Heart right ventricle (tissue), 16 donors: Measurements from ENCODE around the gene PRDM11. TPM values are rescaled to one million over a fixed set of nuclear protein-coding genes. Genes with fewer than 3 reads are reported as not detected.

ENCODE experiments used
- ATAC-seq, 8 donors: fragments of 200-7000 bp; cut with Tn5 transposase; one replicate each; pipeline ENCODE4 v1.9.1; 2020; ENCODE audit warnings: mild to moderate bottlenecking in 8 of 8, moderate library complexity in 8 of 8, moderate number of reproducible peaks in 1 of 8
- DNase-seq, 2 donors: peaks; one replicate each; pipeline ENCODE4 v3.0.0-alpha.2; 2020
- H3K27ac ChIP-seq, 10 donors: fragments of 200-600 bp; sonication (generic) in 2 of 10; one replicate each; pipeline versions ENCODE4 v1.5.0 to v1.8.0; 2020 to 2022; ENCODE audit warnings: mild to moderate bottlenecking in 3 of 10
- H3K27me3 ChIP-seq, 7 donors: fragments of 200-600 bp; one replicate each; pipeline ENCODE4 v1.8.0; 2021 to 2022; ENCODE audit warnings: mild to moderate bottlenecking in 2 of 7
- H3K36me3 ChIP-seq, 9 donors: fragments of 200-600 bp; sonication (generic) in 1 of 9; one replicate each; pipeline versions ENCODE4 v1.5.0 to v1.8.0; 2020 to 2022; ENCODE audit warnings: mild to moderate bottlenecking in 2 of 9
- H3K4me1 ChIP-seq, 9 donors: fragments of 200-600 bp; sonication (generic) in 1 of 9; one replicate each; pipeline versions ENCODE4 v1.5.0 to v1.8.0; 2020 to 2022; ENCODE audit warnings: mild to moderate bottlenecking in 4 of 9
- H3K4me3 ChIP-seq, 10 donors: fragments of 200-600 bp; sonication (generic) in 2 of 10; one replicate each; pipeline versions ENCODE4 v1.5.0 to v1.8.0; 2020 to 2022; ENCODE audit warnings: mild to moderate bottlenecking in 7 of 10, moderate library complexity in 2 of 10
- H3K9me3 ChIP-seq, 11 donors: fragments of 200-600 bp in 10 of 11; sonication (generic) in 2 of 11; one replicate each; pipeline versions ENCODE4 v1.5.0 to v1.8.0; 2013 to 2022; ENCODE audit warnings: mild to moderate bottlenecking in 2 of 11, control low read depth in 1 of 11, moderate library complexity in 1 of 11
- WGBS, 2 donors: extraction: QIAGEN DNeasy Blood & Tissue Kit; methylation state at CpG; one replicate each; pipeline ENCODE4 v1.1.7; 2013; ENCODE audit warnings: inconsistent platforms in 1 of 2; 5-methylcytosine and 5-hydroxymethylcytosine counted together
- intact Hi-C, 10 donors: fragments of 100-400 bp; cut with DNase I; formaldehyde crosslinking; loops; one replicate each; pipeline versions ENCODE4 v1.11.1 to v1.14.2; 2022
- polyA plus RNA-seq, 2 donors: library from polyadenylated mRNA; stranded (reverse); fragments of 200-250 nt; gene quantifications; one replicate each; pipeline ENCODE4 v1.2.3, GENCODE V29; 2013
- total RNA-seq, 10 donors: library from RNA; stranded (reverse); fragmentation: NEBNext Ultra II Directional in 3 of 10; extraction: Animal tissue kit (Norgen Biotek cat#: 25700) in 3 of 10; gene quantifications; one replicate each; pipeline versions ENCODE4 v1.2.1 to v1.2.4, GENCODE V29; 2021 to 2023
- TF ChIP-seq, protein P1 (sequence below), 9 donors: fragments of 200-600 bp; sonication (generic) in 2 of 9; IDR thresholded peaks; one replicate each; pipeline versions ENCODE4 v1.5.0 to v1.8.0; 2021 to 2022; ENCODE audit warnings: antibody characterized with exemption in 9 of 9, mild to moderate bottlenecking in 5 of 9, moderate library complexity in 1 of 9
- donor health status: Arrhythmogenic right ventricular cardiomyopathy.
- donor health status: ischemic (EF 13 %, LVEDD 7.1; RV severe dilation, severe dysfunction).
- donor health status: healthy with polysubstance abuse.
- donor health status: DM: no; HTN: yes; CAD: no.
- donor health status: DM: no; HTN: no; CAD: no.
- donor health status: ischemic (EF 25% LVEDD 6.9; RV normal size, moderate dysfunction).
- donor health status: ischemic (EF 25% LVEDD 5.7; RV mildly dilated, moderate dysfunction).
- donor health status: healthy.
- donor health status: DM: yes; HTN: yes; CAD: no.
- donor health status: Ischemic cardiomyopathy.
- donor health status: ischemic (EF 35%, LVEDD 5.7; RV mildly dilated, moderate dysfunction).
- donor health status: nonischemic (EF 11% LVEDD 7.7; RV severe dilation, severe dysfunction).
- donor health status: DM: yes; HTN: yes; CAD: no.
- donor health status: PGD.
- donor health status: ischemic (EF 29% LVEDD 5.4; RV normal size, mild dysfunction).
- donor health status: nonischemic (EF 23%, LVEDD 6.1; RV moderate dilation, normal function).

Gene PRDM11
- total and polyA plus RNA-seq, 12 donors, result 4.6 to 22.0 (median 14.8) TPM

DNA sequence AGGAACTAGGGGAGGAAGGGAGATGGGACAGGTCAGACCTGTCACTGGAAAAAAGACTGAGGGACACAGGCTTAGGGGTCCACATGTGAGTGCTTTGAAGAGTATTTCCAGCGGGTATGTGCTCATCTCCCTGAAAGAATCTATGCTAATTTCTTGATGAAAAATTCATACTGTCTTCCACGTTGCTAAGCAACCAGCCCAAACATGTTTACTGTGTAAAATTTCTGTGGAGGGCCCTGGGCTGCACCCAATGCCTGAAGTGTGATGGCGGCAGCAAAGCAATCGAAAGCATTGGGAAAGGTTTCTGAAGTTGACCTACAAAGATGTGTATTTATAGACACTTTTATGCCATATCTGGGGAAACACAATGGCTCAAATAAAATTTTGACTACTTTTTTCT lies 132.3 kb downstream of the PRDM11 start:
- ATAC-seq, result no peak
- TF ChIP-seq, protein P1, sequence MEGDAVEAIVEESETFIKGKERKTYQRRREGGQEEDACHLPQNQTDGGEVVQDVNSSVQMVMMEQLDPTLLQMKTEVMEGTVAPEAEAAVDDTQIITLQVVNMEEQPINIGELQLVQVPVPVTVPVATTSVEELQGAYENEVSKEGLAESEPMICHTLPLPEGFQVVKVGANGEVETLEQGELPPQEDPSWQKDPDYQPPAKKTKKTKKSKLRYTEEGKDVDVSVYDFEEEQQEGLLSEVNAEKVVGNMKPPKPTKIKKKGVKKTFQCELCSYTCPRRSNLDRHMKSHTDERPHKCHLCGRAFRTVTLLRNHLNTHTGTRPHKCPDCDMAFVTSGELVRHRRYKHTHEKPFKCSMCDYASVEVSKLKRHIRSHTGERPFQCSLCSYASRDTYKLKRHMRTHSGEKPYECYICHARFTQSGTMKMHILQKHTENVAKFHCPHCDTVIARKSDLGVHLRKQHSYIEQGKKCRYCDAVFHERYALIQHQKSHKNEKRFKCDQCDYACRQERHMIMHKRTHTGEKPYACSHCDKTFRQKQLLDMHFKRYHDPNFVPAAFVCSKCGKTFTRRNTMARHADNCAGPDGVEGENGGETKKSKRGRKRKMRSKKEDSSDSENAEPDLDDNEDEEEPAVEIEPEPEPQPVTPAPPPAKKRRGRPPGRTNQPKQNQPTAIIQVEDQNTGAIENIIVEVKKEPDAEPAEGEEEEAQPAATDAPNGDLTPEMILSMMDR (IDR thresholded peaks at IDR 0.05), result no peak
- H3K4me1 ChIP-seq, result no peaks in the 10 kb centered on the region
- H3K27ac ChIP-seq, result no peak overlapping the region
- 86% methylated on average over 4 of the region's 4 CpGs for WGBS, 2 donors
- H3K4me3 ChIP-seq, result no peak overlapping the region
- no peaks in the 10 kb centered on the region for H3K36me3 ChIP-seq
- peaks cover 0 to 52% (median 27%) of the 10 kb centered on the region in 7 donors for H3K27me3 ChIP-seq
- DNase-seq, result no peak
- no peaks in the 10 kb centered on the region for H3K9me3 ChIP-seq
- intact Hi-C loops, result loop anchor here in 1 of 10 donors (10.0 kb wide), 1 partner anchor 64 kb away; no protein-coding TSS in a partner anchor

DNA sequence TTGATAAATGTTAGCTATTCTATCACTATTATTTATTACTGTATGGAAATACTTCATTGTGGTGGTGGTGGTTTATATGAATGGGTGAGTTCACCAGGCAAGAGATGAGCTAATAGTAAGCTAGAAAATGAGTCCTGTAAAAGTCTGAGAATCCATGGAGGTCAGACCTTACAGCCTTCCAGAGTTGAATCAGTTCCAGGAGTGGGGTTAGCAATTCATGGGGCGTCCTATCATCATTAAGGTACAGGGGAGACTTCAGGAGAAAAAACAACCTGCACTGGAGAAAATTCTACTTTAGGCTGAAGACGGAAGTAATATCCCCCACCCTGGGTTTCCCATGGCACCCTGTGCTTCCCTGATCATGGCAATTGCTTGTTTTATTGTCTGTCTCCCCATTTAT lies 133.2 kb downstream of the PRDM11 start:
- 93 to 96% methylated on average over 2 of the region's 2 CpGs for WGBS, 2 donors
- ATAC-seq (no peak), DNase-seq (no peak)
- no peaks in the 10 kb centered on the region for H3K4me1 ChIP-seq
- H3K27me3 ChIP-seq, result peaks cover 0 to 57% (median 36%) of the 10 kb centered on the region in 7 donors
- H3K36me3 ChIP-seq, result no peaks in the 10 kb centered on the region
- H3K9me3 ChIP-seq, result no peaks in the 10 kb centered on the region
- intact Hi-C loops, result loop anchor here in 1 of 10 donors (10.0 kb wide), 1 partner anchor 65 kb away; no protein-coding TSS in a partner anchor
- TF ChIP-seq, protein P1 (IDR thresholded peaks at IDR 0.05), result no peak
- no peak overlapping the region for H3K27ac ChIP-seq
- H3K4me3 ChIP-seq, result no peak overlapping the region

DNA sequence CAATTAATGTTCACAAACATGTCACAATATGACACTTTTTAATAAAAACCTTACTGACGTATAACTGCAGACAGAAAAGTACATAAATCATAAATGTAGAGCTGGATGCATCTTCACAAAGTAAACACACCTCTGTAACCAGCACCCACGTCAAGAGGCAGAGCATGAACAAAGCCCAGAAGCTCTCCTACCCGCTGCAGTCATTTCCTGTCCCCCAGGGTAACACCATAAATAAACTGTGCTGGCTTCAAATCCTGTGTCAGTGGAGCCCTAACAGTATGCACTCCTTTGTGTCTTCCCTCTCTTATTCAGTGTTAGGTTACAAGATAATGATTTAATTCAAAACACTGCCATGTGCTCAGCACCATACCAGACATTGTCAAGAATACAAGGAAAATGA lies 134.0 kb downstream of the PRDM11 start:
- no peaks in the 10 kb centered on the region for H3K4me1 ChIP-seq
- ATAC-seq (no peak), DNase-seq (no peak)
- intact Hi-C loops, result no loop called here
- no peaks in the 10 kb centered on the region for H3K9me3 ChIP-seq
- no peak overlapping the region for H3K27ac ChIP-seq
- no peaks in the 10 kb centered on the region for H3K36me3 ChIP-seq
- no peak overlapping the region for H3K4me3 ChIP-seq
- TF ChIP-seq, protein P1 (IDR thresholded peaks at IDR 0.05), result no peak
- 62 to 66% methylated on average over 3 of the region's 3 CpGs for WGBS, 2 donors
- H3K27me3 ChIP-seq, result peaks cover 0 to 63% (median 44%) of the 10 kb centered on the region in 7 donors

DNA sequence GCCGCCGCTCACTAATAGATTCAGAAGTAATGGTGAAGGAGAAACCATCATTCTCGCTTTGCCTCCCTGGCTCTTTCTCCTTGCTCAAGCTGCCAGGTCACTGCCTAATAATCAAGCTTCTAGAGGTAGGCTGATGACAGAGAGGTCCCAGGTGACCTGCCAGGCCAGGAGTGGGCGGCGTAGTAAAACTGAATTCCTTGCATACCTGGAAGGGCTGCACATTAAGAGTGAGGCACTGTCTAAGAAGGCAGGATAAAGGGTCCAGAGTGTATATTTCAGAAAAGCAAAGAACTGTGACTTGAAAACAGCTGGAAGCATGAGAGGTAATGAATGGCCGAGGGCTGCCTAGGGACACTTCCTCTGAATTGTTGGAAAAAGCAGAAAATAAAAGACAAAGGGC lies 135.6 kb downstream of the PRDM11 start:
- no peak for ATAC-seq
- peaks cover 0 to 7% (median 5%) of the 10 kb centered on the region in 9 donors for H3K4me1 ChIP-seq
- peaks cover 4 to 67% (median 53%) of the 10 kb centered on the region in 7 donors for H3K27me3 ChIP-seq
- no peaks in the 10 kb centered on the region for H3K36me3 ChIP-seq
- intact Hi-C loops, result no loop called here
- H3K4me3 ChIP-seq, result no peak overlapping the region
- H3K9me3 ChIP-seq, result peaks cover 0 to 4% (median 0%) of the 10 kb centered on the region in 11 donors
- no peak for DNase-seq
- 81 to 84% methylated on average over 6 of the region's 6 CpGs for WGBS, 2 donors
- H3K27ac ChIP-seq, result no peak overlapping the region
- TF ChIP-seq, protein P1 (IDR thresholded peaks at IDR 0.05), result no peak

Other genes starting within 250 kb of the PRDM11 start
- 10 to 100 TPM; 22.8 to 89.4 (median 32.7) TPM for gene TP53I11, start 195.8 kb upstream of the PRDM11 start, total RNA-seq
- gene TP53I11, start 195.8 kb upstream of the PRDM11 start, polyA plus RNA-seq, result 10 to 100 TPM; 26.9 to 56.5 TPM
- 1 to 10 TPM in 9 of 10 donors, under 1 TPM in 1; 0.93 to 7.7 (median 2.6) TPM for gene SYT13, start 139.7 kb downstream of the PRDM11 start, total RNA-seq
- under 1 TPM; 0.51 to 0.67 TPM for gene SYT13, start 139.7 kb downstream of the PRDM11 start, polyA plus RNA-seq